HCT116 (cell line): ENCODE measurements around the gene PRPF19. TPM values are rescaled to one million over a fixed set of nuclear protein-coding genes. Genes with fewer than 3 reads are reported as not detected.
A peak's percentile ranks its signal among the peaks of the same experiment; 100 is the strongest.

Experiments used
- ATAC-seq: fragments of 200-7000 bp; cut with Tn5 transposase; 2 replicates; pipeline ENCODE4 v1.9.1; 2020; ENCODE audit warnings: mild to moderate bottlenecking, moderate library complexity
- BruUV-seq: library from RNA; stranded (reverse); fragments of 400-500 nt; replicated peaks from 2 replicates; lab custom pipeline; 2021; lab: Mats Ljungman, UMichigan
- CTCF ChIA-PET: fragments of 300-600 bp; sonication (Branson Sonifier 250); formaldehyde crosslinking; loops from one replicate; lab custom pipeline; 2021; ENCODE audit warnings: antibody characterized with exemption; lab: Charles Lee
- POLR2A ChIA-PET: fragments of 300-600, 350-600 bp; sonication (Branson Sonifier 250); formaldehyde crosslinking; loops from one replicate; lab custom pipeline; 2021; ENCODE audit warnings: antibody characterized with exemption; lab: Charles Lee
- RAD21 ChIA-PET, 2 experiments: fragments of 300-600 bp; sonication (Branson Sonifier 250); formaldehyde crosslinking; loops; one replicate each; lab custom pipeline; 2023; ENCODE audit warnings: low total read pairs in 2 of 2; ENCODE audit not compliant: uncharacterized antibody in 2 of 2, unreplicated experiment in 2 of 2, low non-redundant PET in 1 of 2; lab: Charles Lee
- DNase-seq: peaks from one replicate; pipeline ENCODE4 v3.0.0-alpha.2; 2010; ENCODE audit warnings: low read depth, low spot score
- H2AFZ ChIP-seq: fragments of 200-600 bp; shearing (Covaris generic), sonication (generic); 2 replicates; pipeline ENCODE4 v1.6.1; 2017; ENCODE audit warnings: low read depth, mixed run types, mixed read lengths, antibody characterized with exemption, low read length; ENCODE audit not compliant: poor library complexity, severe bottlenecking
- H3K27ac ChIP-seq: 2 replicates; pipeline ENCODE4 v1.5.1; 2012; ENCODE audit warnings: low read depth, low read length
- H3K27me3 ChIP-seq: fragments of 200-600 bp; sonication (generic); 2 replicates; pipeline ENCODE4 v1.6.1; 2016; ENCODE audit warnings: mixed run types, low read length, mixed read lengths; ENCODE audit not compliant: insufficient read depth
- H3K36me3 ChIP-seq, 2 experiments: fragments of 200-500 bp in 1 of 2; fragments of 200-600 bp in 1 of 2; sonication (Bioruptor generic) in 1 of 2; sonication (generic) in 1 of 2; 2 replicates each; pipeline versions ENCODE4 v1.5.1 to v1.6.1; 2014 to 2016; ENCODE audit warnings: low read length in 2 of 2, inconsistent platforms in 1 of 2, mixed read lengths in 1 of 2, mixed run types in 1 of 2; ENCODE audit not compliant: insufficient read depth in 2 of 2, control insufficient read depth in 1 of 2
- H3K4me1 ChIP-seq, 2 experiments: fragments of 200-600 bp in 1 of 2; sonication (generic) in 1 of 2; 2 replicates each; pipeline versions ENCODE4 v1.5.1 to v1.6.1; 2012 to 2017; ENCODE audit warnings: low read length in 2 of 2, inconsistent platforms in 1 of 2, mild to moderate bottlenecking in 1 of 2, mixed read lengths in 1 of 2, mixed run types in 1 of 2, moderate library complexity in 1 of 2; ENCODE audit not compliant: insufficient read depth in 2 of 2, control insufficient read depth in 1 of 2
- H3K4me2 ChIP-seq: fragments of 200-600 bp; sonication (generic); 2 replicates; pipeline ENCODE4 v1.6.1; 2017; ENCODE audit warnings: mixed run types, low read length, mixed read lengths
- H3K4me3 ChIP-seq, 2 experiments: fragments of 200-600 bp in 1 of 2; sonication (generic) in 1 of 2; replicated peaks in 1 of 2; 2 replicates each; pipeline ENCODE4 v1.5.1; 2011 to 2016; ENCODE audit warnings: low read length in 2 of 2, control low read depth in 1 of 2, low read depth in 1 of 2, mild to moderate bottlenecking in 1 of 2, mixed read lengths in 1 of 2, mixed run types in 1 of 2
- H3K79me2 ChIP-seq: fragments of 200-600 bp; sonication (generic); 2 replicates; pipeline ENCODE4 v1.6.1; 2017; ENCODE audit warnings: mild to moderate bottlenecking, mixed run types, low read length, moderate library complexity, mixed read lengths; ENCODE audit not compliant: insufficient read depth
- H3K9ac ChIP-seq: fragments of 200-600 bp; sonication (generic); 2 replicates; pipeline ENCODE4 v1.6.1; 2016; ENCODE audit warnings: low read length, mixed read lengths
- H3K9me2 ChIP-seq: fragments of 200-600 bp; sonication (generic), shearing (Covaris generic); 2 replicates; pipeline ENCODE4 v1.6.1; 2017; ENCODE audit warnings: mixed run types, mild to moderate bottlenecking, moderate library complexity; ENCODE audit not compliant: insufficient read depth
- H3K9me3 ChIP-seq, 2 experiments: fragments of 200-500 bp in 1 of 2; fragments of 200-600 bp in 1 of 2; sonication (Bioruptor generic) in 1 of 2; sonication (generic) in 1 of 2; 2 replicates each; pipeline ENCODE4 v1.6.1; 2014 to 2017; ENCODE audit warnings: low read length in 2 of 2, mixed read lengths in 2 of 2, inconsistent platforms in 1 of 2, low read depth in 1 of 2, mild to moderate bottlenecking in 1 of 2, mixed run types in 1 of 2, moderate library complexity in 1 of 2; ENCODE audit not compliant: control insufficient read depth in 1 of 2, insufficient read depth in 1 of 2
- H4K20me1 ChIP-seq: fragments of 200-600 bp; sonication (generic), shearing (Covaris generic); 2 replicates; pipeline ENCODE4 v1.6.1; 2017; ENCODE audit warnings: mixed run types, mild to moderate bottlenecking, moderate library complexity; ENCODE audit not compliant: insufficient read depth
- CBX3 ChIP-seq: IDR thresholded peaks from 2 replicates; pipeline ENCODE4 v1.6.1; 2012; ENCODE audit warnings: low read depth
- EGR1 ChIP-seq: IDR thresholded peaks from 2 replicates; pipeline ENCODE4 v1.6.1; 2012; ENCODE audit warnings: low read depth
- EZH2phosphoT487 ChIP-seq: fragments of 200-600 bp; IDR thresholded peaks from 2 replicates; pipeline ENCODE4 v1.6.1; 2018; ENCODE audit warnings: antibody characterized with exemption, borderline replicate concordance
- SIN3A ChIP-seq: IDR thresholded peaks from 2 replicates; pipeline ENCODE4 v1.6.1; 2012; ENCODE audit warnings: low read depth
- SP1 ChIP-seq: IDR thresholded peaks from 2 replicates; pipeline ENCODE4 v1.6.1; 2012; ENCODE audit warnings: low read depth
- TCF7L2 ChIP-seq: IDR thresholded peaks from 2 replicates; pipeline ENCODE4 v1.7.0; 2011; ENCODE audit warnings: borderline replicate concordance, inconsistent platforms; ENCODE audit not compliant: insufficient read depth, insufficient read length; ENCODE audit errors: extremely low read depth
- YY1 ChIP-seq: IDR thresholded peaks from 2 replicates; pipeline ENCODE4 v1.6.1; 2011; ENCODE audit warnings: low read length, low read depth, moderate library complexity, mild to moderate bottlenecking; ENCODE audit not compliant: insufficient replicate concordance; ENCODE audit errors: extremely low read depth
- intact Hi-C: fragments of 100-400 bp; cut with micrococcal nuclease; formaldehyde crosslinking; loops from 2 replicates; pipeline ENCODE4 v1.10.0; 2022
- total RNA-seq: library from RNA; stranded (reverse); gene quantifications from one replicate; pipeline ENCODE4 v1.2.1, GENCODE V29; 2021; ENCODE audit not compliant: unreplicated experiment
- TF ChIP-seq, protein P1 (sequence below), 3 experiments: fragments of 200-600 bp in 1 of 3; sonication (generic) in 1 of 3; IDR thresholded peaks in 2 of 3; conservative IDR thresholded peaks in 1 of 3; 2 replicates each; pipeline ENCODE4 v1.5.1; 2012 to 2017; ENCODE audit warnings: low read depth in 2 of 3, low read length in 2 of 3, antibody characterized with exemption in 1 of 3, borderline replicate concordance in 1 of 3, control low read depth in 1 of 3, mild to moderate bottlenecking in 1 of 3, mixed read lengths in 1 of 3, mixed run types in 1 of 3, moderate library complexity in 1 of 3; ENCODE audit not compliant: insufficient read depth in 1 of 3

Gene PRPF19
- total RNA-seq, 1 experiment from 2014 or later = 156 TPM

DNA sequence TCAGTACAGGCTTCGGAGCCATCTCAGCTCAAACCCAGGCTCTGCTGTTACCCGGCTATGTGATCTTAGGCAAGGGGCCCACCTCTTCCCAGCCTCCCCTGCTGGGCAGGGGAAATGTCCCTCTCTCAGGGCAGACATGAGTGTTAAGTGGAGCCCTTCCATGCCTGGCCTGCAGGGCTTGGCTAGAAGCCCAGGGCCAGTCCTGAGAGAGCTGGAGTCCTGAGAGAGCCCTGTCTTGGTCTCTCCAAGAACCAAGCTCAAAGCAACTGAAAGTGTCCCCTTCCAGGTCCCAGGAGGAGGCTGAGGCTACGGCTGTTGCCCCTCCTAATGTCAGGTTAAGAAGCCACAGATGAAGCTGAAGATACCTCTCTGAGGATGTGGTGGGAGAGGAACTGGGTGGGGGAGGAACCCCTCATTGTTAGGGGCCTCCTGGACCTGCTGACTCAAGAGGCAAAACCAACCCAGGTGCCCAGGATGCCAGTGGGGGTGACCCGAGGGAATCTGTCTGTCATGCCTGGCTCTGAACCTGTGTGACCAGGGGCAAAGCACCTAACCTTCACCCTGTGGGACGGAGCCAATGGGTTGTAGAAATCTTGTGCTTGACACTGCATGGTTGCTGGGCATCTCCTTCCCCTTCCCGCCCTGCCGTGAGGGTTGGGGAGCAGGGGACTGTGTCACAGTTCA lies 34.9 kb downstream of the PRPF19 start:
- Histone ChIP-seq H3K9me2 (no peaks in the 10 kb centered on the region), H3K27me3 (no peaks in the 10 kb centered on the region), H3K36me3 (no peaks in the 10 kb centered on the region), H4K20me1 (no peaks in the 10 kb centered on the region), H3K9ac (no peak overlapping the region), H3K27ac (no peak overlapping the region), H3K4me3 (no peak overlapping the region), H3K9me3 (no peaks in the 10 kb centered on the region), H3K79me2 (no peaks in the 10 kb centered on the region), H2AFZ (no peak overlapping the region), H3K4me2 (no peak overlapping the region), H3K4me1 (peaks cover 0 to 4% of the 10 kb centered on the region in 2 experiments; a peak in 2 of 4 replicates)
- intact Hi-C loops = no loop called here
- BruUV-seq = no TSS peak
- ATAC-seq (peak; percentile 41; the same call in 1 of the 2 replicates), DNase-seq (no peak)
- TF ChIP-seq EGR1 (no peak), TCF7L2 (no peak), CBX3 (no peak), EZH2phosphoT487 (no peak), YY1 (no peak), SP1 (no peak), SIN3A (no peak)
- TF ChIP-seq, protein P1, sequence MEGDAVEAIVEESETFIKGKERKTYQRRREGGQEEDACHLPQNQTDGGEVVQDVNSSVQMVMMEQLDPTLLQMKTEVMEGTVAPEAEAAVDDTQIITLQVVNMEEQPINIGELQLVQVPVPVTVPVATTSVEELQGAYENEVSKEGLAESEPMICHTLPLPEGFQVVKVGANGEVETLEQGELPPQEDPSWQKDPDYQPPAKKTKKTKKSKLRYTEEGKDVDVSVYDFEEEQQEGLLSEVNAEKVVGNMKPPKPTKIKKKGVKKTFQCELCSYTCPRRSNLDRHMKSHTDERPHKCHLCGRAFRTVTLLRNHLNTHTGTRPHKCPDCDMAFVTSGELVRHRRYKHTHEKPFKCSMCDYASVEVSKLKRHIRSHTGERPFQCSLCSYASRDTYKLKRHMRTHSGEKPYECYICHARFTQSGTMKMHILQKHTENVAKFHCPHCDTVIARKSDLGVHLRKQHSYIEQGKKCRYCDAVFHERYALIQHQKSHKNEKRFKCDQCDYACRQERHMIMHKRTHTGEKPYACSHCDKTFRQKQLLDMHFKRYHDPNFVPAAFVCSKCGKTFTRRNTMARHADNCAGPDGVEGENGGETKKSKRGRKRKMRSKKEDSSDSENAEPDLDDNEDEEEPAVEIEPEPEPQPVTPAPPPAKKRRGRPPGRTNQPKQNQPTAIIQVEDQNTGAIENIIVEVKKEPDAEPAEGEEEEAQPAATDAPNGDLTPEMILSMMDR (IDR thresholded peaks at IDR 0.05 in 2 of 3, conservative IDR thresholded peaks at IDR 0.05 in 1 of 3; ENCODE audit: borderline replicate concordance in 1 of 3, insufficient read depth in 1 of 3, low read depth in 2 of 3, low read length in 2 of 3) = 0 out of 6 replicates have a peak, but pooled peaks of 1 of the 3 experiments have one; percentile 2
- RAD21 ChIA-PET = no interaction called here
- CTCF ChIA-PET = interaction anchor here (2.3 kb wide), 1 partner anchor 28 kb away, joined by 5 read pairs; no protein-coding TSS in a partner anchor
- POLR2A ChIA-PET = no interaction called here
